IMR-90 (cell line): ENCODE data around the gene OTOG. TPM values are rescaled to one million over a fixed set of nuclear protein-coding genes. Genes with fewer than 3 reads are reported as not detected.

ENCODE experiments used
- ATAC-seq: fragments of 200-7000 bp; cut with Tn5 transposase; 2 replicates; pipeline ENCODE4 v1.9.1; 2020; ENCODE audit warnings: low read depth, mild to moderate bottlenecking, moderate library complexity
- BruUV-seq: library from RNA; stranded (reverse); fragments of 400-500 nt; replicated peaks from 2 replicates; lab custom pipeline; 2021; lab: Mats Ljungman, UMichigan
- CTCF ChIA-PET: fragments of 300-600 bp; formaldehyde crosslinking; extraction: SDS; loops from one replicate; lab custom pipeline; 2021; ENCODE audit warnings: antibody characterized with exemption; lab: Yijun Ruan, JAX
- POLR2A ChIA-PET: fragments of 300-600 bp; sonication (Branson Sonifier 250); formaldehyde crosslinking; loops from one replicate; lab custom pipeline; 2022; ENCODE audit warnings: antibody characterized with exemption; ENCODE audit not compliant: unreplicated experiment; lab: Charles Lee
- DNase-seq: peaks from one replicate; pipeline ENCODE4 v3.0.0; 2013
- H2AFZ ChIP-seq: replicated peaks from 2 replicates; pipeline ENCODE3; 2013; ENCODE audit warnings: low read length, mild to moderate bottlenecking; ENCODE audit not compliant: poor library complexity
- H2AK5ac ChIP-seq: 2 replicates; pipeline ENCODE4 v1.6.1; 2013; ENCODE audit warnings: low read depth, low read length, inconsistent platforms
- H2AK9ac ChIP-seq: replicated peaks from 2 replicates; pipeline ENCODE3; 2013; ENCODE audit warnings: mild to moderate bottlenecking, low read depth, low read length, moderate library complexity; ENCODE audit not compliant: poor library complexity
- H2BK120ac ChIP-seq: 2 replicates; pipeline ENCODE4 v1.6.1; 2013; ENCODE audit warnings: low read depth, low read length, inconsistent platforms
- H2BK15ac ChIP-seq: 3 replicates; pipeline ENCODE4 v1.6.1; 2013; ENCODE audit warnings: low read depth, low read length, inconsistent platforms
- H2BK20ac ChIP-seq: 2 replicates; pipeline ENCODE4 v1.6.1; 2013; ENCODE audit warnings: low read depth, mild to moderate bottlenecking, inconsistent platforms, low read length, moderate library complexity
- H2BK5ac ChIP-seq: 2 replicates; pipeline ENCODE4 v1.6.1; 2013; ENCODE audit warnings: mild to moderate bottlenecking, low read depth, low read length, inconsistent platforms; ENCODE audit not compliant: poor library complexity, severe bottlenecking
- H3K14ac ChIP-seq: replicated peaks from 2 replicates; pipeline ENCODE4 v1.6.1; 2013; ENCODE audit warnings: low read depth, low read length, inconsistent platforms
- H3K18ac ChIP-seq: 2 replicates; pipeline ENCODE4 v1.6.1; 2013; ENCODE audit warnings: low read depth, low read length, control low read depth
- H3K23ac ChIP-seq: 2 replicates; pipeline ENCODE4 v1.6.1; 2013; ENCODE audit warnings: low read depth, low read length, inconsistent platforms
- H3K27ac ChIP-seq: 2 replicates; pipeline ENCODE4 v1.5.1; 2013; ENCODE audit warnings: mild to moderate bottlenecking, control low read depth, low read length; ENCODE audit not compliant: insufficient read depth
- H3K27me3 ChIP-seq: 2 replicates; pipeline ENCODE4 v1.6.1; 2013; ENCODE audit warnings: low read length; ENCODE audit not compliant: control insufficient read depth, insufficient read depth
- H3K36me3 ChIP-seq: 2 replicates; pipeline ENCODE4 v1.6.1; 2013; ENCODE audit warnings: low read length, mixed read lengths; ENCODE audit not compliant: control insufficient read depth, insufficient read depth
- H3K4ac ChIP-seq: 2 replicates; pipeline ENCODE4 v1.6.1; 2013; ENCODE audit warnings: low read depth, low read length, inconsistent platforms
- H3K4me1 ChIP-seq: 2 replicates; pipeline ENCODE4 v1.6.1; 2013; ENCODE audit warnings: low read length, mixed read lengths; ENCODE audit not compliant: control insufficient read depth, insufficient read depth
- H3K4me2 ChIP-seq: 2 replicates; pipeline ENCODE4 v1.6.1; 2013; ENCODE audit warnings: low read depth, mild to moderate bottlenecking, control low read depth, low read length, moderate library complexity
- H3K4me3 ChIP-seq: 2 replicates; pipeline ENCODE4 v1.5.1; 2013; ENCODE audit warnings: low read depth, mild to moderate bottlenecking, control low read depth, low read length, moderate library complexity; ENCODE audit not compliant: insufficient read depth
- H3K56ac ChIP-seq: 2 replicates; pipeline ENCODE4 v1.6.1; 2013; ENCODE audit warnings: low read length, inconsistent platforms; ENCODE audit not compliant: insufficient read depth; ENCODE audit errors: extremely low read depth
- H3K79me1 ChIP-seq, 2 experiments: 2 replicates each; pipeline ENCODE4 v1.6.1; 2013; ENCODE audit warnings: low read length in 2 of 2, inconsistent platforms in 1 of 2, low read depth in 1 of 2
- H3K9ac ChIP-seq: 2 replicates; pipeline ENCODE4 v1.6.1; 2013; ENCODE audit warnings: low read depth, low read length, control low read depth
- H3K9me1 ChIP-seq: 2 replicates; pipeline ENCODE4 v1.6.1; 2013; ENCODE audit warnings: low read length, inconsistent platforms; ENCODE audit not compliant: insufficient read depth
- H3K9me3 ChIP-seq: 2 replicates; pipeline ENCODE4 v1.6.1; 2013; ENCODE audit warnings: low read length; ENCODE audit not compliant: control insufficient read depth, insufficient read depth
- H4K20me1 ChIP-seq: 2 replicates; pipeline ENCODE4 v1.6.1; 2013; ENCODE audit warnings: low read length, inconsistent platforms; ENCODE audit not compliant: insufficient read depth
- H4K5ac ChIP-seq: 2 replicates; pipeline ENCODE4 v1.6.1; 2013; ENCODE audit warnings: mild to moderate bottlenecking, low read depth, low read length, control low read depth
- H4K8ac ChIP-seq, 2 experiments: 2 replicates each; pipeline ENCODE4 v1.6.1; 2013; ENCODE audit warnings: low read depth in 2 of 2, low read length in 2 of 2, control low read depth in 1 of 2, inconsistent platforms in 1 of 2
- H4K91ac ChIP-seq: 2 replicates; pipeline ENCODE4 v1.6.1; 2013; ENCODE audit warnings: low read depth, low read length, inconsistent platforms; ENCODE audit not compliant: insufficient read depth
- CTCF ChIP-seq: conservative IDR thresholded peaks from 2 replicates; pipeline ENCODE4 v1.5.1; 2012; ENCODE audit warnings: mild to moderate bottlenecking, low read depth, low read length, improper control_type of control experiment
- ELK1 ChIP-seq: fragments of 150-350 bp; IDR thresholded peaks from 2 replicates; pipeline ENCODE4 v1.6.1; 2016; ENCODE audit warnings: low read depth, mild to moderate bottlenecking, low read length, moderate library complexity, borderline replicate concordance
- FOS ChIP-seq: fragments of 150-350 bp; IDR thresholded peaks from 2 replicates; pipeline ENCODE4 v1.6.1; 2016; ENCODE audit warnings: low read depth, low read length
- MAFK ChIP-seq: IDR thresholded peaks from 2 replicates; pipeline ENCODE4 v1.6.1; 2012; ENCODE audit warnings: low read depth, low read length, improper control_type of control experiment
- MAZ ChIP-seq: IDR thresholded peaks from 2 replicates; pipeline ENCODE4 v1.6.1; 2012; ENCODE audit warnings: low read depth, mild to moderate bottlenecking, low read length, improper control_type of control experiment, moderate library complexity, borderline replicate concordance
- MXI1 ChIP-seq: IDR thresholded peaks from 2 replicates; pipeline ENCODE4 v1.6.1; 2012; ENCODE audit warnings: low read depth, mild to moderate bottlenecking, low read length, moderate library complexity, borderline replicate concordance
- NFE2L2 ChIP-seq: fragments of 150-350 bp; IDR thresholded peaks from 2 replicates; pipeline ENCODE4 v1.6.1; 2016; ENCODE audit warnings: low read depth, mild to moderate bottlenecking, low read length
- RCOR1 ChIP-seq: IDR thresholded peaks from 2 replicates; pipeline ENCODE4 v1.6.1; 2012; ENCODE audit warnings: mild to moderate bottlenecking, low read length, improper control_type of control experiment; ENCODE audit not compliant: insufficient replicate concordance
- SMC3 ChIP-seq: fragments of 150-350 bp; IDR thresholded peaks from 2 replicates; pipeline ENCODE4 v1.6.1; 2016; ENCODE audit warnings: low read depth, mild to moderate bottlenecking, antibody characterized with exemption, low read length, moderate library complexity
- WGBS, 2 experiments: methylation state at CpG; one replicate each; pipeline versions ENCODE4 v1.1.5 to v1.1.7; 2013; ENCODE audit warnings: missing lambda C conversion rate in 2 of 2; ENCODE audit not compliant: insufficient read length in 1 of 2; ENCODE audit errors: extremely low coverage in 2 of 2; 5-methylcytosine and 5-hydroxymethylcytosine counted together
- dilution Hi-C: fragments of 300-500 bp; cut with HindIII; formaldehyde crosslinking; loops from one replicate; pipeline ENCODE4 v1.14.3; 2018; ENCODE audit warnings: low sequenced_read_pairs; ENCODE audit not compliant: unreplicated experiment
- in situ Hi-C: fragments of 300-500 bp; cut with MboI; formaldehyde crosslinking; loops from 3 replicates; pipeline ENCODE4 v1.14.3; 2019; ENCODE audit warnings: low sequenced_read_pairs, inconsistent platforms, mixed read lengths
- intact Hi-C: fragments of 100-400 bp; cut with micrococcal nuclease; formaldehyde crosslinking; loops from 2 replicates; pipeline ENCODE4 v1.10.0; 2022
- polyA plus RNA-seq, 3 experiments: library from polyadenylated mRNA; depleted of rRNA; stranded (reverse); fragments of >200 nt; gene quantifications; 2 replicates each; pipeline ENCODE4 v1.2.3, GENCODE V29; 2012; ENCODE audit warnings: low replicate concordance in 1 of 3
- total RNA-seq: library from RNA; depleted of rRNA; stranded (reverse); fragments of >200 nt; gene quantifications from 2 replicates; pipeline ENCODE4 v1.2.3, GENCODE V29; 2012
- TF ChIP-seq, protein P1 (sequence below): fragments of 150-350 bp; IDR thresholded peaks from 2 replicates; pipeline ENCODE4 v1.6.1; 2017; ENCODE audit warnings: mild to moderate bottlenecking, antibody characterized with exemption, low read length, low read depth

The OTOG gene
- total and polyA plus RNA-seq, 2 of the 4 experiments (the other 2 are of a cell fraction): not detected

DNA sequence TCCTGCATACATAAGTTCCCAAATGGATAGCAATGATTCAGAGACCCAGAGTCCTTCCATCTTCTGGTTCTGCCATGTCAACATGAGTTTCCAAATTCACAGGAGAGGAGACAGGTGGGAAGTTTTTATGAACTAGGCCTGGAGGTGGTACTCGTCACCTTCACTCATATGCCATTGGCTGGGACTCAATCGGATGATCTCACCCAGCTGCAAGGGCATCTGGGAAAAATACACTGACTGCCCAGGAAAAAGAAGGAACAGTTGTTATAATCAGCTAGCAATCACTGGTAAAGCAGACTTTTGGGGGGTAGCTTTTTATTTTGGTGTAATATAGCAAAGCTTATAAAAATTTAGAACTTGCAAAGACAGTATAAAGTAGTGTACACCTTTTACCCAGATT, 83.9 kb downstream of the OTOG start:
- in situ Hi-C loops: no loop called here
- H3K79me1 ChIP-seq: no peaks in the 10 kb centered on the region
- intact Hi-C loops: no loop called here
- no peak overlapping the region for H3K4ac ChIP-seq
- no peak overlapping the region for H2BK15ac ChIP-seq
- no peak overlapping the region for H2AK9ac ChIP-seq
- H3K27me3 ChIP-seq: no peaks in the 10 kb centered on the region; the same call in 1 of the 2 replicates
- H4K8ac ChIP-seq: no peak overlapping the region
- dilution Hi-C loops: no loop called here
- DNase-seq (no peak), ATAC-seq (no peak)
- H3K9me3 ChIP-seq: no peaks in the 10 kb centered on the region
- H3K56ac ChIP-seq: no peak overlapping the region
- no peaks in the 10 kb centered on the region for H3K9me1 ChIP-seq
- no peak overlapping the region for H3K23ac ChIP-seq
- no CpG with 5 or more reads among the region's 2 CpGs for WGBS, 2 experiments
- ChIA-PET POLR2A (no interaction called here), CTCF (no interaction called here)
- H3K4me2 ChIP-seq: no peak overlapping the region
- H3K4me1 ChIP-seq: no peaks in the 10 kb centered on the region
- H4K20me1 ChIP-seq: no peaks in the 10 kb centered on the region
- BruUV-seq: no TSS peak
- no peak overlapping the region for H3K27ac ChIP-seq
- H2AFZ ChIP-seq: no peak overlapping the region
- H3K9ac ChIP-seq: no peak overlapping the region
- no peak overlapping the region for H2BK20ac ChIP-seq
- H3K18ac ChIP-seq: no peak overlapping the region
- H2BK5ac ChIP-seq: no peak overlapping the region
- H3K14ac ChIP-seq: no peak overlapping the region
- no peak overlapping the region for H4K91ac ChIP-seq
- H4K5ac ChIP-seq: no peak overlapping the region
- TF ChIP-seq SMC3: no peak
- TF ChIP-seq, protein P1, sequence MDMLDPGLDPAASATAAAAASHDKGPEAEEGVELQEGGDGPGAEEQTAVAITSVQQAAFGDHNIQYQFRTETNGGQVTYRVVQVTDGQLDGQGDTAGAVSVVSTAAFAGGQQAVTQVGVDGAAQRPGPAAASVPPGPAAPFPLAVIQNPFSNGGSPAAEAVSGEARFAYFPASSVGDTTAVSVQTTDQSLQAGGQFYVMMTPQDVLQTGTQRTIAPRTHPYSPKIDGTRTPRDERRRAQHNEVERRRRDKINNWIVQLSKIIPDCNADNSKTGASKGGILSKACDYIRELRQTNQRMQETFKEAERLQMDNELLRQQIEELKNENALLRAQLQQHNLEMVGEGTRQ: no peak
- no peak for TF ChIP-seq FOS
- TF ChIP-seq ELK1: no peak
- no peak for TF ChIP-seq MAZ
- TF ChIP-seq CTCF: no peak
- no peak for TF ChIP-seq MXI1
- TF ChIP-seq RCOR1: no peak
- no peak for TF ChIP-seq NFE2L2
- TF ChIP-seq MAFK: no peak
- H3K36me3 ChIP-seq: no peaks in the 10 kb centered on the region
- no peak overlapping the region for H3K4me3 ChIP-seq
- no peak overlapping the region for H2BK120ac ChIP-seq
- H2AK5ac ChIP-seq: no peak overlapping the region
